Glomerular visceral epithelial cell (primary cell): Measurements from ENCODE around the gene DLGAP4.
"Not testable (repeated sequence)": the region's sequence is repeated elsewhere in the genome, so short reads cannot be mapped to it uniquely, and the experiment has no call there.

ENCODE experiments used
- DNase-seq: peaks from one replicate; pipeline ENCODE4 v3.0.0-alpha.2; 2016; ENCODE audit errors: extremely low spot score

Gene DLGAP4

DNA sequence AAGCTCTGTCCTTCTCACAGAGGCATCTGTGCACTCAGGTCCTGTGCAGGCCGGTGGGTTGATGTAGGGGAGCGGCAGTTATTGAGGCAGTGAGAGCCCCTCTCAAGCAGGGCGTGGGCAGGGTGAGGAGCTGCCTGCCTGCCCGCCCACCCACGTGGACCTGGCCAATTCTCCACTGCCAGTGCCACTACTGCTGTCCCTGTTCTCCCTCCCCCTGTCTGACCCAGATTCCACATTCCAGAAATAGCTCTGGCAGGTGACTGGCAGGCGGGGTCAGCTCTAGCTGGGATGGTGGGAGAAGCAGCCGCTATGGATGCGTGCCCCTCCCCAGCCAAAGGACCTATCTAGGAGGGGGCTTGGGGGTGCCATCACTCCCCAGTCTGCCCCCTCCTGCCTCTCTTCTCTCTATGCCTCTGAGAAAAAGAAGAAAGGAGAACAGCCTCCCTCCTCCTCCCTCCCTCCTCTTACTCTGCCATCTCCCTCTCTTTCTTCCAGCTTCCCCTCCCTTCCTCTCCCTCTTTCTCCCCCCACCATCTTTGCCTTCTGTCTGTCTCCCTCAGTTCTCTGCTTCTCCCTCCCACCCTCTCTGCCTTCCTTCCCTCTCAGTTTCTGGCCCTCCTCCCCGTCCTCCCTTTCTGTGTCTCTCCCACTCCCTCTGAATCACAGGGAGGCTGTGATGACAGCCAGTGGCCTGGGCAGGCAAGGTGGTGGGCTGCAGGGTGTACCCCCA, 148.7 kb downstream of the DLGAP4 start:
- peak; percentile 43 for DNase-seq

DNA sequence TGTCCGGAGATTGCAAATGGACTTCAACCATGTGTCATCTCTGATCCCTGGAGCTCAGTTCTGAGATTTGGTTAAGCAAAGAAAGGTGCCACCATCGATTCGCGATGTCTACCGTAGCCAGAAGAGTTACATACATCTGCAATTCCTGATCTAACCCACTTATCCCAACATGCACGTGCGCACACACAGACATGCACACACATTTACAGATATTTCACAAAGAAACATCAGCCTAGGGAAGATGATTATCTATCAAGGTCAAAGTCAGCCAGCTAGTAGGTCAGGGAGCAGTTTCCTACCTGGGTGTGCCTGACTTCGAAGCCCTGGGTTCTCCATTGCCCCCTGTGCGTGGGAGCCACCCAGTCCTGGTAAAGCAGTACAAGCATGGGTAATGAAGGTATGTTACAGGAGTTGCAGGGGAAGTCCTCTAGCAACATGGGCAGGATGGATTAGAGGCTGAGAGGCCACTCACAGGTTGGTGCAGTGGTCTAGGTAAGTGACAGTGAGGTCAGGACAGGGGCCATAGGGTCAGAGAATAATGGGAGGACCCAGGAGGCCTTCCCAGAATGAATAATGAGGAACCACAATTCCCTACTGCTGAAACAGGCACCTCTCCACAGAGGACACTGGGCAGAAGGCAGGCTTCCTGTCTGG, 150.0 kb downstream of the DLGAP4 start:
- DNase-seq, result no peak

DNA sequence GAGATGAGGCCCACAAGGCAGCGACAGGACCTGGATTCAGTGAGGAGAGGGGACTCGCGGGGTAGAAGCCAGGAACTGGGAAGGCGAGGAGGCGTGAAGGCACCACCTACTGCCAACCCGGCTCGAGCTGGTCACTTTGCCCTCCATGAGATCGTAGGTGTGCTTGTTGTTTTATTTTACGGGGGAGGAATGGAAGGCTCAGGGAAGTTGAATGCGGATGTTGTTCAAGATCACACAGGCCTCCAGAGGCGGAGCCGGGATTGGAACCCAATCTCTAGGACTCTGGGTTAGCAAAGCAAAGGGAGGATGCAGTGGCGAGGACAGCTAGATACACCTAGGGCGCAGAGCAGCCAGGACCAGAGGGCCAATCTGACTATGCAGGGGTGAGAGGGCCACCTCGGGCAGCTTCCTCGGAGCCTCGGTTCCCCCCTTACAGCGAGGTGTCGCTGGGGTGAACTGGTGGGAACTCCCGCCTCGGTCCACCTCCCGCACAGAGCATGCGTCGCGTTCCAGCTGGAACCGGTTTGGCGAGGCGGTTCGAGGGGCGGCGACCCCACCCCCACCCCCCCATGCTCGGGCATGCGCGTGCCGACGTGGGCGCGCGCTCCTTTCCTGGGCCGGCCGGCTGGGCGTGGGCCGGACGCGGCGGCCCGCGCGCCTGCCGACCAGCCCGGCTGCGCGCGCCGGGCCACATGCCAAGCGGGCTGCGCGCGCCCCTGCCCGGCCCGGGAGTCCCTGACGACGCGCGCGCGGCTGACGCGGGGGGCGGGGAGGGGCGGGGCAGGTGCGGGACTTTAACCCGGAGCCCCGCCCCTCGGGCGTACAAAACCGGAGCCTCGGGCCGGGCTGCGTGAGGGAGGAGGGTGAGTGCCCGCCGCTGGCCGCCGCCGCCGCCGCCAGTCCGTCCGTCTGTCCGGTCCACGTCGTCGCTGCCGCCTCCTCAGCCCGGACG, 154.8 kb downstream of the DLGAP4 start:
- DNase-seq, result peak; percentile 97

DNA sequence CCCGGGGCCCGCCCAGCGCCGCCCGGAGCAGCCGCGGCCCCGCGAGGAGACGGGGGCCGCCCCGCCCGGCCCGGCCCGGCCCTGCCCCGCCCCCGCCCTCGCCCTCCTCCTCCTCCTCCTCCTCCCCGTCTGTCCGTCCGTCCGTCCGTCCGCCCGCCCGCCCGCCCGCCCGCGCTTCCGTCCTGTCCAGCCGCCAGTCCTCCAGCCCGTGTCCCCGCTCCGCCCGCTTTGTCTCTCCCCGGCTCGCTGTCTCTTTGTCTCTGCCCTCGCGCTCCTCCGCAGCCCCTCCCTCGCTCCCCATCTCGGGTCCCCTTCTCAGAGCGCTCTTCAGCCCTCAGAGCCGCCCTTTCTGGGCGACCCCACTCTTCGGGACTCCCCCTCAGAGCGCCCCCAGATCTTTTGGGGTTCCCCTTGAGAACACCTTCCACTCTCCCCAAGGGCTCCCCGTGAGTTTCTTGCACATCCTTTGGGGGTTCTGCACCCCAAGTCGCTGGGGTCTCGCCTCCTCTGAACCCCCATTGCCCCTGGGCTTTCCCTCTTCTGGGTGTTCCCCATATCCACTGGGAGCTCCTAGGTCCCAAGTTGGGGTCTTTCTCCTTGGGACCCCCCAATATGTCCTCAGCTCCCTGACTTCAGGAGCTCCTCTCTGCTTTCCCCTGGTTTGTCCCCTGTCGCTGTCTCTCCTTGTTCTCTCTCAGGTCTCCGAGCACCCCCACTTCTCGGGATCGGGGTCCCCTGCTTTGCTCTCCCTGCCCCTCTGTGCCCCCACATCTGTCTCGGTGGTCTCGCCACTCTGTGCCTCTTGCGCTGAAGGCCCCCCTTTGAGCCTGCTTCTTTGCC, 155.7 kb downstream of the DLGAP4 start:
- peak; percentile 82 for DNase-seq

DNA sequence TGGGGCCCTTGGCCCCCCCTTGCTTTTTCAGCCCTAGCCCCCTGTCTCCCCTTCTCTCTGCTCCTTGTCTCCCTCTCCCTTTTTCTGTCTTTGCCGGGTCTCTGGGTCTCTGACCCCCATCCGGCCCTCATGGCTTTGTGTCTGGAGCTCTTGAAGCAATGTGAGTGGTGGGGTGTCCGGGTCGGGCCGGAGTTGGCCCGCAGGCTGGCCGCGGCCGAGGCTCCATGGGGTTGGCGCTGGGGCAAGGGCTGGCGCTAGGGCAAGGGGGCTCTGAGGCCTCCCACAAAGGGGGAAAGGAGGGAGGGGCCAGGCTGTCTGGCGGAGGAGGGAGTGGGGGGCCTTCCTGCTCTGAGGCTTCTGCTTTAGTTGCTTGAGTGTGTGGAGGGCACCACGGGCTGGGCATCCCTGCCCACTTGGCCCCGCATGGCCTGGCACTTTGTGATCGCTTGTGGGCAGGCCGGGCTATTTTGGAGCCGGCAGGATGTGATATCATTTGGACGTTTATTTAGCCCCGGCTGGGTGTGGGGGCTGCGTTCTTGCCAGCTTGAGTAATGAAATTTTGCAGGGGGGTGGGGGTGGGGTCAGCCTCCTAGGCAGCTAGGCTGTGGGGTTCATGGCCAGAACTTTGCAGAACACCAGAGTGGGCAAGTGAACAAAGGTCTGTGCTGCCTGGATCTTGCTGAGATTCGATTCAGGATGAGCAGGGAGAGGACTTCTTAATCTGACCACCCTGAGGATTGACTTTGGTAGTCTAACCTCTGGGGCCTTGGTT, 156.5 kb downstream of the DLGAP4 start:
- DNase-seq, result peak; percentile 85

DNA sequence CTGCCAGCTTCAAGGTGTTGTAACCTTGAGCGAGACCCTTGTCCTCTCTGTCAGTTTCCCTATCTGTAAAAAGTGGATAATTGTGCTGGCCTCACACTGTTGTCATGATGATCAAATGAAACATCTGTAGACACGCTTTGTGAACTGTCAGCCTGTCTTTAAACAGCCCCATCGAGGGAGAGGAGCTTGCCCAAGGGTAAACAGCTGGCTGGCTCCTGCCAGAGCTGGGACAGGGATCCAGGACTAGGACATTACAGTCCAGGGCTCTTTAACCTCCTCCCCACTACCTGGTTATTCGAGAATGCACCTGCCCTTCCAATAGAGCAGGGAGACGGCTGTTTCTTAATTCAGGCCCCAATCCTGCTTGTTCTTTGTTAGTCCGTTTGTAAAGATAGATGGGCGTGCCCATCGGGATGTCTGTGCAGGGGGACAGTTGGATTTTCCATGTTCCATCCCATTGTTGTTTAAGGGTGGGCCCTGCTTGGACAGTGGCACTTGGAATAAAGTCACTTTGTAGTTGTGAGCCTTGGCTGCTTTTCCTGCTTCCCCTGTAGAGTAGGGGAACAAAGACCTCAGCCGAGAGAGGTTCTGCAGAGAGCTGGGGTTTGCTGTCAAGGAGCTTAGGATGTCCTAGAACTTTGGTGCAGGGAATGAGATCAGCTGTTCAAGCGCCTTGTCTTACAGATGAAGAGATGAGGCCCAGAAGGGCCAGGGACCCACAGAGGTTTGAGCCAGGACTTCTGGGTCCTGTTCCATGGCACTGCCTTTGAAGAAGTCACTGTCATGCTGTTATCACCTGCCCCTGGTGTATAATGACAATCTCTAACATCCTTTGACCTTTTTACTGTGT, 157.3 kb downstream of the DLGAP4 start:
- DNase-seq, result no peak

DNA sequence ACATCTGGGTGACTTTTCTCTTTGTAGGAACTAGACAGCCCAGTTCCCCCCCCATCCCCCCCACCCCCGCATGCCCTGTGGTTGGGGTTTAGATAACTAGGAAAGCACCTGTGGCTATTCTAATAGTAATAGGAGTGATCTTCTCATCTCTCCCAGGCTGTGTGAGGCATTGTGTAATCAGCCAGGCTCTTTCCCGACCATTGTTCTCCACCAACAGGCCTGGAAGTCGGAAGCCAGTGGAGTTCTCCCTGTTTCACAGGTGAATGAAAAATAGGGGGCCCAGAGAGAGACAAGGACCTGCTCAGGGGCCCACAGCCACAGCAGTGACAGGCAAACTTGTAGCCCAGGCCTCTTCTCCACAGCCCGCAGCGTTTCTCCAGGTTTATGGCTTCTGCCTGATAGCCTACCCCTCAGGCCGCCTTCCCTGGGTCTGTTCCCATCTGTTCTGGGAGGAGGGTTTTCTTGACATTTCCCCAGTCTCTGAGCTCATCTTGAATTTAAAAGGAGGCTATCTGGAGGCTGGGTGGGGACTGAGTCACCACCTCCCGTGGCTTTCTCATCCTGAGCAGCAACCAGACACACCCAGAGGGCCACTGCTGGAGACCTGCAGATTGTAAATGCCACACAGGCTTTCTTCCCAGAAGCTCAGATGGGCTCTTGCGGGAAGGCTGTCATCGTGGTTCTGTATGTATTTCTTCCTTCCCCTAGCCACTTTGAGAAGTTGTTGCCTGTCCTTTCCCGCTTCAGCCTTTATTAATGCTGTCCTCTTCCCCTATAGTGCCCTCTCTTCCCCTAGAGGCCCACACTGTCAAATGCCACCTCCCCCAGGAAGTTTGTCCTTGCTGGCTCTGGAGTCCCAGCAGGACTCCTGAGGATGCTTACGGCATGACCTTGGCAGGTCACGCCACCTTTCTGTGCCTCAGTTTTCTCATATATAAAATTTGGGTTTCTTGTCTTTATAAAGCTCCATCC, 159.3 kb downstream of the DLGAP4 start:
- peak; percentile 94 for DNase-seq

DNA sequence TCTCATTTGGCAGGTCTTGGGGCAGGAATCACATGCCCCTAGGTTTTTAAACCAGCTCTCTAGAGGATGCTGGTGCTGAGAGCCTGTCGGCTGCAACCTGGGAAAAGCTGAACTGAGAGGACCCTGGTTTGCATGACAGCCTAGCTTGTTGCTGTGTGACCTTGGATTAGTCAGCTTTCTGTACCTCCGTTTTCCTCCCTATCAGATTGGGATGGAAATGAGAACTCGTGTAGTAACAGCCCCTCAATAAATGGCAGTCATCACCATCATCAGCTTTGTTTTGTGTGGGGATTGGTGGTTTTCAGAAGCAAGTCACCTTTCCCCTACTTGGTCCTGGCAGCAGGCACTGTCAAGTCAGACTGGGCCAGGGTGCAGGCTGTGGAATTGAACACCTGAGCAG, 159.9 kb downstream of the DLGAP4 start:
- DNase-seq, result no peak

DNA sequence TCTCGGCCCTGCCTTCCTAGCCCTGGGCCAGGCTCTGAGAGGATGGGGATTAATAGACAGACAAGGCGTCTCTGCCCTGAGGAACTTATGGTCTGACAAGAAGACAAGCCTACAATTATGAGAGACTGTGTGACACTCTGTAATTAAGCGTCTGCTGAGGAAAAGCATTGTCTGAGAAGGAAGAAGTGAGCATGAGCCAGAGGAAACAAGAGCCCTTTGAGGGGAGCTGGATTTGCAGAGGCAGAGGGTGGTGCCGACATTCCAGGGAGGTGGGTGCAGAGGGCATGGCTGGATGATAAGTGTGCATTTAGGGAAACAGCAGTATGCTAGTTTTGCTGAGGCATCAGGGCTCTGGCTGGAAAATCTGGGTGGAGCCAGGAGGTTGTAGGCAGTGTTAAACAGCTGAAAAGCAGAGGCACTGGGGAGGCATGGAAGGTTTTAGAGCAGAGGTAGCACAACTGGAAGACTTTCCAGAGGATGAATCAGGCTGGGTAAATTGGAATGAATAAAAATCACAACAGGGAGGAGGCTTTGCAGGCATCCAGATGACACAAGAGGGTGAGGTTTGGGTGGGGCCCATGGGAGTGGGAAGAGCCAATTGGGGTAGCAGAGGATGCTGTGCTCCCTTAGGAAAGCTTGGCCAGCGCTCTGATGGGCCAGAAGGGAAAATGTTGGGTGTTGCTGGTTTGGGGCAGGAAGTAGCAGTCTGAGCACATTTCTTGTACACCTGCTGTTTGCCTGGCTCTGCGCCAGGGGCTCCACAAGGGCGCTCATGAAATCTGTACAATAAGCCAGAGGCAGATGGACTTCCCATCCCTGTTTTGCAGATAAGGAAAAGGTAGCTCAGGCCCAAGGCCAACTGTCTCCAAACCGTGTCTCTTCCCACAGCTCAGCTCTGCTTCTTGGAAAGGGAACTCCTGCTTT, 161.2 kb downstream of the DLGAP4 start:
- peak; percentile 36 for DNase-seq

DNA sequence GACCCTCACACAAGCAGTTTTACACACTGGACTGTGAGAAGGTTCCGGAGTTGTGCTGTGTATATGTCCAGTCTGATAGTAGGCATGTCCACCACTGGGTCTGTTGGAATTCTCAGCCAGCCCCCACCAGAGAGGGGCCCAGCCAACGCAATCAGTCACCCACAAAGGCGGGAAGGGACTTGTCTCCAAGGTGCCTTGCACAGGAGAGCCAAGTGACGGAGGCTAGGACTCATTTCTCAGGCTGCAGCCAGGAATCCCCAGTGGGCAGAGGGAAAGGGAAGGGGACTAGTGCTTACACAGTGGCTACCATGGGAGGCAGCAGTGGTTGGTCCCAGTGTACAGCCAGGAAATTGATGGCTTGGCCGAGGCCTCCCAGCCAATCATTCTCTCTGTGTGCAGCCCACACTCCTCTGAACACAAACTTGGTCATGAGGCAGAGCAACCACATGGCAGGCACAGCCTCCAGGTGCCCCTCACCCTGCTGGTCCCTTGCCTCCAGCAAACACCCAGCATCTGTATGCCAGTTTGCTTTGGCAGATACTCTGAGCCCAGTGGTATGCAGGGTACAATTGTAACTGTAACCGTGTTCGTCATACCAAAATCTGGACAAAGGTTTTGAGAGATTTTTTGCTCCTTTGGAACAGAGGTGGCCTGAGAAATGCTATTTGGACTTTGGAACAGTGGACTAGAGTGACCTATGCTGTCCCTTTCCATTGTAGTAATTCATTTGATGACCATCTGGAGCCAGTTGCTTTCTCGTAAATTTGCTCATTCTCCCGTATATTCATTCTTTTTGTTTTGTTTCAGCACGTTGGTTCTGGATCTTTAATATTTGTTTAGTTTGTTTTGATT, 162.2 kb downstream of the DLGAP4 start:
- no peak for DNase-seq

DNA sequence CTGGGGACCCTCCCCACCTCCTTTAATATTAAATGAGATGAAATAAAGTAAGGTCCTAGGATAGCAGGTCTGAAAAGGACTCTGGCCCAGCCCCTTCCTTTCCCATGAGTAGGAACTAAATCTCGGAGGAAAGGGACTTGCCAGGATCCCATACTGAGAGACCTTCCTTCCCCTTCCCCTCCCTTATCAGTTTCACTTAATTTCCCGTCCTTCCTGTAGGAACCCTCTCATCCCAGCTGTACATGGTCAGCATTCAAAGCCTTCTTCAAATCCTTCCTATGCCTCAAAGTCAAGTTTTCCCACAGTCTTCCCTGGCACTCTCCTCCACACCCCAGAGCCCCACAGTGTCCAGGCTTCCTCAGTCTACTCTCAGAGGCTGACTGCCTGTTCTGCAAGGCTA, 163.8 kb downstream of the DLGAP4 start:
- no peak for DNase-seq

DNA sequence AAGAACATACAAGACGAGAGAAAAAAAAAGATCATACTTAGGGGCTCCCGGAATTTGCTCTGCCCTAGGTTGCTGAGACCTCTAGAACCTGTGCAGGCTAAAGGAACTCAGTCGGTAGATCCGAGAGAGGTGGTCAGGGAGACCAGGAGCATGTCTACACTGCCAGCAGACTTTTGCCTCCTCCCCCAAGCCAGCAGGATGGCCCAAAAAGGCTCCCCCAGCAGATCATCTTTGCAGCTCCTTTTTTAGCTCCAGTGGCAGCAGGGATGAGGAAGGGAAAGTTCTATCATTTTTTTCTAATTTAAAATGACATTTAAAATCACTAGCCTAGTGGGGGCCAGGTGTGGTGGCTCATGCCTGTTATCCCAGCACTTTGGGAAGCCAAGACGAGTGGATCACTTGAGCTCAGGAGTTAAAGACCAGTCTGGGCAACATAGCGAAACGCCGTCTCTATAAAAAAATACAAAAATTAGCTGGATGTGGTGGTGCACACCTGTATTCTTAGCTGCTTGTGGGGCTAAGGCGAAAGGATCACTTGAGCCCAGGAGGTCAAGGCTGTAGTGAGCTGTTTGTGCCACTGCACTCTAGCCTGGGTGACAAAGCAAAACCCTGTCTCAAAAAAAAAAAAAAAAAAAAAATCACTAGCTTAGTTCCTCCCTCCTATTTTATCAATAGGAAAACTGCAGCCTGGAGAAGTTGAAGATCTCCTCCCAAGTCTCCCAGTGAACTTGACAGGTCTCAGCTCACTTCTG, 165.9 kb downstream of the DLGAP4 start:
- DNase-seq, result no peak

DNA sequence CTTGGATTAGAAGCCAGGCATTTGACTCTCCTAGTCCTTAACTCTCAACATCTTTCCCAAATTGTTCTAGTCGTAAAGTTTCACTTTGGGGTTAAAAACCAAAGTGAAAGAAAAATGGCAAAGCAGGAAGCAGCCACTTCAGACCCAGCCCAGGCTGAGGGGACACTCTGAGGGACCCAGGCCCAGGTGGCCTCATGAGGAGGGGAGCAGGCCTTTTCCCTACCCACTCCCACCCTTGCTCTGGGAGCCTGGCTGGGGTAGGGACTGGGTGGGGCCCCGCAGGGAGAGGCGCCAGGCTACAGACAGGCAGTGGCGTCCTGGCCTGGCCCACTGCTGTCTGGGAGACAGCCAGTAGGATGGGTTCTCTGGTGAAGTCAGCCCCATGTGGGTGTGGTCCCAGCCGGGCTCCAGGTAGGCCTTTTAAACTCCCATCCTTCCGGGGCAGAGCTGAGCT, 166.5 kb downstream of the DLGAP4 start:
- no peak for DNase-seq

DNA sequence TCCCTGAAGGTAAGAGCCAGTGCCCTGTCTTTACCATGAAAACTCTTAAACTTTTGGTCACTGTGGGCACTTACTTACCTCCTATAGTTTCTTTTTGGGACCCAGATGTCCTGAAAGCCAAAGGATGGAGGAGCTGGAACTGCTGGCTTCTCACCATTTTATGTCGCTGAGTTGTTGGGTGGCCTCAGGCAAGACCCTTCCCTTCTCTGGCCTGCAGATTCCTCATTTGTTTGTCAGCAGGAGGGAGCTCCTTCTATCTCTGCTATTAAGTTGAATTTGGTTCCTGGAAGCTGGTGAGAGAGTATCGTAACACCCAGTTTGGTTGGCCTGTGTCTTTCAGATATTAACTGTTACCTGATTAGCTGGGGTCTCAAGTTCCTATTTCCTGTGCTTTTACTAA, 167.0 kb downstream of the DLGAP4 start:
- DNase-seq, result no peak

DNA sequence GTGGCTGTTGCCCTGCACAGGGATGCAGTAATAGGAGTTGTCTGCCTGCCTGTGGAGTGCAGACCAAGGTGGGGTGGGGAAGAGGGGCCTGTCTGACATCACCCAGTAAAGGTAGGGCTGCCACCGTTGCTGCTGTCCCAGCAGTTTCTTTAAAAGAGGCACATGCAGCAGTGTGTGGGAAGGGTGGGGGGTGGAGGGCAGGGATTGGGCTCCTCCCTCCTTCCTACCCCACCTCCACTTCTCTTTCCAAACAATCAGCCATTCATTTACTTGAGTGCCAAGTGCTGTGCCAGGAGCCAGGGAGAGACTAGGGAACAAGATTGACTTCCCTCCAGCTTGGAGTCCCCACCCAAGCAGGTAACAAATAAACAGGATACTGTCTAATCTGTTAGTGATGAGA, 168.4 kb downstream of the DLGAP4 start:
- DNase-seq, result no peak

DNA sequence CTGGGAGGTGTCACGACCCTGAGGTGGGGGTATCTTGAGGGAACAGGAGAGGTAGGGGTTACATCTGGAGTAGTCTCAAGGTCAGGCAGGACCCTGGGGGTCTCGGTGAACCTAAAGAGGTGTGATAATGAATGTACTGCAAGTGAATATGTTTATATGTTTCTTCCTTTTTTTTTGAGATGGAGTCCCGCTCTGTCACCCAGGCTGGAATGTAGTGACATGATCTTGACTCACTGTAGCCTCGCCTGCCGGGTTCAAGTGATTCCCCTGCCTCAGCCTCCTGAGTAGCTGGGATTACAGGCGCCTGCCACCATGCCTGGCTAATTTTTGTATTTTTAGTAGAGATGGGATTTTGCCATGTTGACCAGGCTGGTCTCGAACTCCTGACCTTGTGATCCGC, 168.9 kb downstream of the DLGAP4 start:
- not testable (repeated sequence) for DNase-seq
